OCI-LY3 (cell line): Measurements from ENCODE around the gene ATG2A.

Experiments used
- H2AFZ ChIP-seq: fragments of 200-600, 300-600 bp; shearing (Covaris generic); 2 replicates; pipeline ENCODE4 v1.6.0; 2014; ENCODE audit warnings: antibody characterized with exemption, low read depth, low read length
- H3K27ac ChIP-seq: fragments of 200-600, 300-600 bp; sonication (generic); 2 replicates; pipeline ENCODE4 v1.5.1; 2014; ENCODE audit warnings: mild to moderate bottlenecking, low read length, moderate library complexity, mixed read lengths
- H3K27me3 ChIP-seq: fragments of 200-600, 300-600 bp; sonication (generic); 2 replicates; pipeline ENCODE4 v1.6.1; 2014; ENCODE audit warnings: low read depth, low read length, mixed read lengths
- H3K36me3 ChIP-seq: fragments of 200-600, 300-600 bp; sonication (generic); replicated peaks from 2 replicates; pipeline ENCODE3; 2014; ENCODE audit warnings: low read depth, low read length, mixed read lengths
- H3K4me1 ChIP-seq: fragments of 300-600, 200-600 bp; sonication (generic); 2 replicates; pipeline ENCODE4 v1.6.1; 2014; ENCODE audit warnings: low read length, mixed read lengths
- H3K4me2 ChIP-seq: fragments of 200-600, 300-600 bp; sonication (generic); 2 replicates; pipeline ENCODE4 v1.6.1; 2014; ENCODE audit warnings: low read length, mixed read lengths
- H3K4me3 ChIP-seq: fragments of 300-600, 200-600 bp; sonication (generic); 2 replicates; pipeline ENCODE4 v1.5.1; 2014; ENCODE audit warnings: antibody characterized with exemption, mild to moderate bottlenecking, low read length, moderate library complexity
- H3K79me2 ChIP-seq: fragments of 300-600, 200-600 bp; shearing (Covaris generic); 2 replicates; pipeline ENCODE4 v1.6.1; 2014; ENCODE audit warnings: mild to moderate bottlenecking, low read length, mixed read lengths
- H3K9ac ChIP-seq: fragments of 300-600, 200-600 bp; shearing (Covaris generic); 2 replicates; pipeline ENCODE4 v1.6.0; 2014; ENCODE audit warnings: mild to moderate bottlenecking, low read length, moderate library complexity
- H3K9me3 ChIP-seq: fragments of 200-600, 300-600 bp; shearing (Covaris generic); 2 replicates; pipeline ENCODE4 v1.6.1; 2014; ENCODE audit warnings: low read length, mixed read lengths; ENCODE audit not compliant: insufficient read depth
- H4K20me1 ChIP-seq: fragments of 200-600, 300-600 bp; sonication (generic); 2 replicates; pipeline ENCODE4 v1.6.1; 2016; ENCODE audit warnings: low read length, mixed read lengths; ENCODE audit not compliant: insufficient read depth
- EZH2phosphoT487 ChIP-seq: fragments of 200-600 bp; shearing (Covaris generic); IDR thresholded peaks from 2 replicates; pipeline ENCODE4 v1.6.1; 2018; ENCODE audit warnings: antibody characterized with exemption, mixed run types, low read depth
- TF ChIP-seq, protein P1 (sequence below): fragments of 200-600, 300-600 bp; sonication (generic); IDR thresholded peaks from 2 replicates; pipeline ENCODE4 v1.5.1; 2014; ENCODE audit warnings: antibody characterized with exemption, low read length, low read depth

Gene ATG2A

GRCh38 chr11:64902102-64902900 is 14.7 kb downstream of the ATG2A start:
- Histone ChIP-seq H2AFZ (no peak overlapping the region), H3K27me3 (no peaks in the 10 kb centered on the region), H3K4me3 (no peak overlapping the region), H3K9me3 (no peaks in the 10 kb centered on the region), H3K36me3 (peaks cover 12% of the 10 kb centered on the region), H3K9ac (no peak overlapping the region), H3K79me2 (no peaks in the 10 kb centered on the region), H3K4me2 (no peak overlapping the region), H3K4me1 (peaks cover 11% of the 10 kb centered on the region), H4K20me1 (no peaks in the 10 kb centered on the region), H3K27ac (no peak overlapping the region)
- TF ChIP-seq, protein P1, sequence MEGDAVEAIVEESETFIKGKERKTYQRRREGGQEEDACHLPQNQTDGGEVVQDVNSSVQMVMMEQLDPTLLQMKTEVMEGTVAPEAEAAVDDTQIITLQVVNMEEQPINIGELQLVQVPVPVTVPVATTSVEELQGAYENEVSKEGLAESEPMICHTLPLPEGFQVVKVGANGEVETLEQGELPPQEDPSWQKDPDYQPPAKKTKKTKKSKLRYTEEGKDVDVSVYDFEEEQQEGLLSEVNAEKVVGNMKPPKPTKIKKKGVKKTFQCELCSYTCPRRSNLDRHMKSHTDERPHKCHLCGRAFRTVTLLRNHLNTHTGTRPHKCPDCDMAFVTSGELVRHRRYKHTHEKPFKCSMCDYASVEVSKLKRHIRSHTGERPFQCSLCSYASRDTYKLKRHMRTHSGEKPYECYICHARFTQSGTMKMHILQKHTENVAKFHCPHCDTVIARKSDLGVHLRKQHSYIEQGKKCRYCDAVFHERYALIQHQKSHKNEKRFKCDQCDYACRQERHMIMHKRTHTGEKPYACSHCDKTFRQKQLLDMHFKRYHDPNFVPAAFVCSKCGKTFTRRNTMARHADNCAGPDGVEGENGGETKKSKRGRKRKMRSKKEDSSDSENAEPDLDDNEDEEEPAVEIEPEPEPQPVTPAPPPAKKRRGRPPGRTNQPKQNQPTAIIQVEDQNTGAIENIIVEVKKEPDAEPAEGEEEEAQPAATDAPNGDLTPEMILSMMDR = no peak

DNA sequence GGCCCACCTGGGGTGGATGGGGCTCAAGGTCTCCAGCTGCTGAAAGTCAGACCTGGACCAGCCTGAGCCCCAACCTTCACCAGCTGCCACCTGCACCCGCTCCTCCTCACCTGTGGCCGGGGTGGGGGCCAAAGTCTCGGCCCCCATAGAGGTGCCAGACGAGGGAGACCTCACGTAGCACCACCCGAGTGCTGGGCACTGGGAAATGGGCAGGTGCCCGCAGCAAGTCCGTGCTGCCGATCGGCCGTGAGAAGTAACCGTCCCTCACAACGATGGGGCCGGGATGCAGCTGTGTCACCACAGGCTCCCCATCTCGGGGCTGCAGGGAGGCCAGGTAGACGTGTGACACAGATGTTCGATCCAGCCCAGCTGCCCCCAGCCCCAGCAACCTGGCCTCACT is 16.2 kb downstream of the ATG2A start:
- no peak overlapping the region for H2AFZ ChIP-seq
- no peaks in the 10 kb centered on the region for H3K9me3 ChIP-seq
- no peaks in the 10 kb centered on the region for H4K20me1 ChIP-seq
- no peak overlapping the region for H3K9ac ChIP-seq
- peak overlapping the region; percentile 27; the same call in 1 of the 2 replicates for H3K4me2 ChIP-seq
- no peaks in the 10 kb centered on the region for H3K27me3 ChIP-seq
- no peaks in the 10 kb centered on the region for H3K79me2 ChIP-seq
- no peak for TF ChIP-seq EZH2phosphoT487
- TF ChIP-seq, protein P1 = no peak
- peaks cover 13% of the 10 kb centered on the region for H3K4me1 ChIP-seq
- no peak overlapping the region for H3K4me3 ChIP-seq
- H3K36me3 ChIP-seq = peaks cover 10% of the 10 kb centered on the region
- H3K27ac ChIP-seq = no peak overlapping the region

- Histone ChIP-seq H3K27ac (no peak overlapping the region), H3K4me3 (no peak overlapping the region), H3K27me3 (no peaks in the 10 kb centered on the region), H3K9ac (no peak overlapping the region), H3K4me1 (peaks cover 18% of the 10 kb centered on the region), H3K4me2 (peak overlapping the region; percentile 27), H3K36me3 (peaks cover 6% of the 10 kb centered on the region), H3K9me3 (no peaks in the 10 kb centered on the region), H4K20me1 (no peaks in the 10 kb centered on the region), H3K79me2 (no peaks in the 10 kb centered on the region), H2AFZ (no peak overlapping the region)
- no peak for TF ChIP-seq EZH2phosphoT487
- TF ChIP-seq, protein P1 = no peak
Observed at GRCh38 chr11:64900263-64900678, 16.7 kb downstream of the ATG2A start.

DNA sequence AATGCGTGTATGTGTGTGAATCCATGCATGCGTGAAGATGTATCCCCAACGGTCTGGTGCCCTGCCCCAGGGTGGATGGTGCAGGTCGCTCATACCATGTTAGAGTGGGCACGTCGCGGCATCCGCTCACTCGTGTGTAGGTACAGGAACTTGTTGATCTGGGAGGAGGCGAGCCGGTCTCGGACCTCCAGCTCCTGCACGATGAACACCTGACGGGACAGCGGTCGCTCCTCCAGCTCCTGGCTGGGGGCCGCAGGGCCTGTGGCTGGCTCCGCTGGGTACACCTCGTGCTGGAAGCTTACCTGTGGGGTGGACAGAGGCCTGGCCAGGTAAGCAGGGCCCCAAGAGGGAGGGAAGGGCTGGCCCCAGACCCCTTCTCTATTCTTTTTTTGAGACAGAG is 18.5 kb downstream of the ATG2A start:
- Histone ChIP-seq H3K36me3 (peaks cover 4% of the 10 kb centered on the region), H3K9me3 (no peaks in the 10 kb centered on the region), H3K27me3 (no peaks in the 10 kb centered on the region), H3K4me2 (no peak overlapping the region), H3K9ac (no peak overlapping the region), H2AFZ (no peak overlapping the region), H3K79me2 (no peaks in the 10 kb centered on the region), H3K4me1 (peaks cover 35% of the 10 kb centered on the region), H3K4me3 (no peak overlapping the region), H4K20me1 (no peaks in the 10 kb centered on the region), H3K27ac (no peak overlapping the region)
- TF ChIP-seq EZH2phosphoT487 = no peak
- TF ChIP-seq, protein P1 = no peak
